HG03520 (cell line): ENCODE measurements around the gene COQ8A.

Experiments used
- ATAC-seq: cut with Tn5 transposase; IDR thresholded peaks from one replicate; pipeline ENCODE4 v1.9.1; 2021; ENCODE audit warnings: mild to moderate bottlenecking, moderate library complexity; ENCODE audit not compliant: unreplicated experiment

Gene COQ8A

DNA sequence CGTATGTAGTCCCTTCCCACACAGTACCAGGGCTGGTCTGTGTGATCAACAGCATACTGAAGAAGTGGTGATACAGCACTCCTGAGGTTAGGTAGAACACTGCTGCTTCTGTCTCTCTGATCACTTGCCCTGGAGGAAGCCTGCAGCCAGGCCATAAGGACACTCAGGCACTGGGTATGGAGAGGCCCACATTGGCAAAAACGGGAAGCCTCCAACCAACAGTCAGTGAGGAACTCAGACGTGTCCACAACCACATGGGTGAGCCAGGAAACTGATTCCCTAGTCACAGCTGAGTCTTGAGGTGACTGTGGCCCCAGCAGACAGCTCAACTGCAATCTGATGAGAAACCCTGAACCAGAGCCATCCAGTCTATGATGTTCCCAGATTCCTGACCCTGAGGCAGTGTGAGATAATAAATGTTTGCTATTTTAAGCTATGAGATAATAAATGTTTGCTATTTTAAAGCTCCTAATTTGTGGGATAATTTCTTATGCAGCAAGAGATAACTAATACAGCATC, 62.5 kb downstream of the COQ8A start:
- no peak for ATAC-seq

DNA sequence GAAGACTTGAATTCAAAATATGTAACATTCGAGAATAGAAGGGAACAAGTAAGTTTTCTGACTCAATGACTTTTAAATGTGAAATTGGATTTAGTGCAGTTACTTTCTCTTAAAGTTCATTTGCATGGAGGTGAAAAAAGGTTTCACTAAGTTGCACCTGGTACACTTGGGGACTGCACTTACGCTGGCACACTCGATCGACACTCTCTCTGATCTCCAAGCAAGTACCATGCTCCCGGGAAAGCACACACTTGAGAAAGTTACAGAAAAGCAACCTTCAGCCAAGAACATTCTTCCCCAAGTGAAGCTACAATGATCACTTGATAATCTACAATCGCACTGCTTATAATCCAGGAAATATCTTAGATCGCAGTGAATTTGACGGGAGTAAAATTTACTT, 63.1 kb downstream of the COQ8A start:
- no peak for ATAC-seq

- no peak for ATAC-seq
Observed at GRCh38 chr1:227004796-227005195, 64.7 kb downstream of the COQ8A start.

GRCh38 chr1:227006226-227006796, 66.2 kb downstream of the COQ8A start:
- peak; percentile 94 for ATAC-seq

DNA sequence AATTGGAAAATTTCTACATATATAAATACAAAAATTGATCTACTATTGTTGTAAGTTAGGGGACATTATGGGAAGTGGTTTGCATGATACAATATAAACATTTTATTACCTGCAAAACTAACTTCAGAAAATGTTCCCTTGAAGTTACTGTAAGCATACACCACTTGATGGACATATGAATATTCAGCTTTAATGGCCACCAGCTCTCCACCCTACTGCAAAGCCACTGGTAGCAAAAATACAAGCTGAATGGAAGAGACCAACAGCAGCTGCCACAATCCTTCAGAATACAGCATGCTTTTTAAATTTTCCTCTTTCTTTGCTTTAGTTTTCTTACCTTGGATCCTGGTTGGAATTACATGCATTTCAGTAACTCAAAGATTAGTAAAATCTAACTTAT, 69.8 kb downstream of the COQ8A start:
- no peak for ATAC-seq

GRCh38 chr1:227010645-227011044, 70.6 kb downstream of the COQ8A start:
- ATAC-seq: no peak

- no peak for ATAC-seq
Observed at GRCh38 chr1:227016990-227017389, 76.9 kb downstream of the COQ8A start.

DNA sequence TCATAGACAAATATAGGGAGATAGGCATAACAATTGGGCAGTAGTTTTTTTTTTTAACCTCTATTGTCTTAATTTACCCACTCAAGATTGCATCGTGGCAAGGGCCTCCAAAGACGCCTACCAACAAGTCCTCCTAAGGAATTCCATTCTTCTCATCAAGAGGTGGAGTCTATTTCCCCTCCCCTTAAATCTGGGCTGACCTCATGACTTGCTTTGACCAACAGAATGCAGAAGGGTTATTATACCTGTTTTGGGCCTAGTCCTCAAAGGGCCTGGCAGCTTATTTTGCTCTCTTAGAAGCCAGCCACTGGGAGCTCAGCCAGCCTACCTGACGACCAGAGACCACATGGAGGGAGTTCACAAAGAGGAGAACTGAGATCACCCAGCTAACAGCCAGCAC, 92.3 kb downstream of the COQ8A start:
- no peak for ATAC-seq

DNA sequence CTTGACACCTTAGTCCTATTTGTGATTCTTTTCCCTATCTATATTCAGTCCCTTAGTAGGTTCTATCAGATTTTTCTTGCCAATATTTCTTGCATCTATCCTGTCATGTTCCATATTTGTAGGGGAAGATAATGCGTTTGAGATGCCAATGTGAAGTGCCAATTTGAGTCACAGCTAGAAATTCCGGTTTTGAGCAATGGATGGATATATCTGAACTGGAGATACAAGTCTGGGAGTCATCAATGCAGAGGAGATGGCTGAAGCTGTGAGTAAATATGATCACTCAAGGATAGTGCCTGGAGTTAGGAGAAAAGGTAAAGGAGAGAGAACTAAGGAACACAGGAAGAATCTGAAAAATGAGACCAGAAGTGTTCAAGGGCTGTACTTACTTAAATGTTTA, 93.8 kb downstream of the COQ8A start:
- ATAC-seq: no peak

DNA sequence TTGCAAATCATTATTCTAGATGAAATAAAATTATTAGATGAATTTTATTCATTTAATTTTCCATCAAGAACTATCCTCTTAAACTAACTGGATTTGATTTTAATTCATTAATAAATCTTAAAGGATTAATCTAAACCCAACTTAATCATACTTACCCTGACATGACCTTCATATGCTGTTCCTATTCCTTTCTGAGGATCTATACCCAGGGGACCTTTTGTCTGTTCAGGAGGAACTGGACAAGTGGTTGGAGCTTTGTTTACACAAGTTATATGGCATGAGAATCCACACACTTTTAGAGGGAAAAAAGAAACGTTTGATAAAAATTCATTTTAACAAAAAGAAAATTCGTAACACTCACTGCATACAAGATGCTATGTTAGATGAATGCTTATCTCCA, 95.2 kb downstream of the COQ8A start:
- no peak for ATAC-seq

- ATAC-seq: no peak
Observed at GRCh38 chr1:227037121-227037520, 97.0 kb downstream of the COQ8A start.
